SU-DHL-6 (cell line): ENCODE data around the gene GCHFR.

Source experiments
- H2AFZ ChIP-seq: fragments of 200-600 bp; sonication (generic); 2 replicates; pipeline ENCODE4 v1.6.1; 2014; ENCODE audit warnings: low read depth, mild to moderate bottlenecking, moderate library complexity, mixed read lengths, antibody characterized with exemption, low read length; ENCODE audit not compliant: severe bottlenecking
- H3F3A ChIP-seq: fragments of 200-600 bp; shearing (Covaris generic); 2 replicates; pipeline ENCODE4 v1.6.0; 2016; ENCODE audit warnings: antibody characterized with exemption, mild to moderate bottlenecking; ENCODE audit not compliant: insufficient read depth
- H3K27ac ChIP-seq: fragments of 200-600 bp; sonication (generic); 2 replicates; pipeline ENCODE4 v1.5.1; 2016; ENCODE audit warnings: low read depth, mild to moderate bottlenecking, low read length, moderate library complexity, mixed read lengths
- H3K27me3 ChIP-seq: fragments of 200-600 bp; sonication (generic), shearing (Covaris generic); 2 replicates; pipeline ENCODE4 v1.6.0; 2014; ENCODE audit warnings: mild to moderate bottlenecking, low read length
- H3K36me3 ChIP-seq: fragments of 200-600 bp; sonication (generic); 2 replicates; pipeline ENCODE4 v1.6.1; 2014; ENCODE audit warnings: mild to moderate bottlenecking, low read length, mixed read lengths
- H3K4me2 ChIP-seq: fragments of 300-600, 200-600 bp; shearing (Covaris generic), sonication (generic); 2 replicates; pipeline ENCODE4 v1.6.0; 2014; ENCODE audit warnings: low read length, low read depth, mild to moderate bottlenecking; ENCODE audit not compliant: poor library complexity, severe bottlenecking
- H3K4me3 ChIP-seq: fragments of 200-600 bp; sonication (generic); 2 replicates; pipeline ENCODE4 v1.5.1; 2014; ENCODE audit warnings: antibody characterized with exemption, low read length, mild to moderate bottlenecking, mixed read lengths; ENCODE audit not compliant: insufficient read depth, poor library complexity, severe bottlenecking
- H3K79me2 ChIP-seq: fragments of 200-600 bp; sonication (generic); 2 replicates; pipeline ENCODE4 v1.6.1; 2014; ENCODE audit warnings: mild to moderate bottlenecking, low read length, moderate library complexity; ENCODE audit not compliant: insufficient read depth
- H3K9ac ChIP-seq: fragments of 200-600 bp; sonication (generic); 2 replicates; pipeline ENCODE4 v1.7.0; 2014; ENCODE audit warnings: mild to moderate bottlenecking, low read length
- H3K9me2 ChIP-seq: fragments of 200-600 bp; sonication (generic); replicated peaks from 2 replicates; pipeline ENCODE4 v1.6.1; 2014; ENCODE audit warnings: low read length; ENCODE audit not compliant: insufficient read depth
- H3K9me3 ChIP-seq: fragments of 200-600 bp; sonication (generic); 2 replicates; pipeline ENCODE4 v1.6.1; 2014; ENCODE audit warnings: low read length, mixed read lengths; ENCODE audit not compliant: insufficient read depth
- H4K20me1 ChIP-seq: fragments of 200-600 bp; sonication (generic); 2 replicates; pipeline ENCODE4 v1.6.1; 2014; ENCODE audit warnings: low read depth, mild to moderate bottlenecking, antibody characterized with exemption, low read length, moderate library complexity, mixed read lengths
- EZH2phosphoT487 ChIP-seq: fragments of 200-600 bp; sonication (generic), shearing (Covaris generic); conservative IDR thresholded peaks from 2 replicates; pipeline ENCODE4 v1.6.1; 2018; ENCODE audit warnings: mild to moderate bottlenecking, antibody characterized with exemption, low read length, moderate library complexity, mixed read lengths
- TF ChIP-seq, protein P1 (sequence below): fragments of 200-600 bp; sonication (generic); IDR thresholded peaks from one replicate; pipeline ENCODE4 v1.5.1; 2017; ENCODE audit warnings: antibody characterized with exemption, mild to moderate bottlenecking, low read length, moderate library complexity; ENCODE audit not compliant: insufficient read depth, poor library complexity, severe bottlenecking

GCHFR gene

DNA sequence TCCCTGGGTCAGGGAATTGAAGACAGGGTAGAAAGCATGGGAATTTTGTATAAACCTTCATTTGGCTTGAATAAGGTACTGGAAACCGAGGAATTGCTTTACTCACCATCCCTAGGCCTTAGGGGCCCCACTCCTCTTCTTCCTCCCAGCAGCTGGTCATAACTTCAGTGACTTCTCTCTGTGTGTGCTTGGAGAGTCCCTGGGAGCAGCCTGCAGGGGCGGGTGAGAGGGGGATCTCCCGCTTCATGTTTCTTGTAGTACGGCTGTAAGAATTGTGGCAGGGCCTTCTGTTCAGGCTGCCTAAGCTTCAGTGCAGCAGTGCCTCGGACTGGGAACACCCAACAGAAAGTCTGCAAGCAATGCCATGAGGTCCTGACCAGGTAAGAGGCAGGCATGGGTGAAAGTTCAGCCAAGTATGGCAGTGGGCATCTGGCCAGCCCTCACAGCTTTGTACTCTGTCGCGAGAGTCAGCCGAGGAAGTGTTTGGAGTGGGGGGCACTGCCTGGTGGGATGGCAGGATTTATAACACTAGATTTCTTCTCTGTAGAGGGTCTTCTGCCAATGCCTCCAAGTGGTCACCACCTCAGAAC lies 45.1 kb downstream of the GCHFR start:
- Histone ChIP-seq H3K4me3 (no peak overlapping the region), H3K79me2 (peaks cover 25% of the 10 kb centered on the region), H3F3A (no peaks in the 10 kb centered on the region), H3K4me2 (peak overlapping the region; percentile 80), H4K20me1 (no peaks in the 10 kb centered on the region), H3K9me2 (no peaks in the 10 kb centered on the region), H2AFZ (no peak overlapping the region), H3K9me3 (no peaks in the 10 kb centered on the region), H3K36me3 (no peaks in the 10 kb centered on the region), H3K9ac (0 out of 2 replicates have a peak overlapping the region, but pooled peaks have one; percentile 98), H3K27me3 (no peaks in the 10 kb centered on the region), H3K27ac (no peak overlapping the region)
- TF ChIP-seq EZH2phosphoT487, result no peak
- TF ChIP-seq, protein P1, sequence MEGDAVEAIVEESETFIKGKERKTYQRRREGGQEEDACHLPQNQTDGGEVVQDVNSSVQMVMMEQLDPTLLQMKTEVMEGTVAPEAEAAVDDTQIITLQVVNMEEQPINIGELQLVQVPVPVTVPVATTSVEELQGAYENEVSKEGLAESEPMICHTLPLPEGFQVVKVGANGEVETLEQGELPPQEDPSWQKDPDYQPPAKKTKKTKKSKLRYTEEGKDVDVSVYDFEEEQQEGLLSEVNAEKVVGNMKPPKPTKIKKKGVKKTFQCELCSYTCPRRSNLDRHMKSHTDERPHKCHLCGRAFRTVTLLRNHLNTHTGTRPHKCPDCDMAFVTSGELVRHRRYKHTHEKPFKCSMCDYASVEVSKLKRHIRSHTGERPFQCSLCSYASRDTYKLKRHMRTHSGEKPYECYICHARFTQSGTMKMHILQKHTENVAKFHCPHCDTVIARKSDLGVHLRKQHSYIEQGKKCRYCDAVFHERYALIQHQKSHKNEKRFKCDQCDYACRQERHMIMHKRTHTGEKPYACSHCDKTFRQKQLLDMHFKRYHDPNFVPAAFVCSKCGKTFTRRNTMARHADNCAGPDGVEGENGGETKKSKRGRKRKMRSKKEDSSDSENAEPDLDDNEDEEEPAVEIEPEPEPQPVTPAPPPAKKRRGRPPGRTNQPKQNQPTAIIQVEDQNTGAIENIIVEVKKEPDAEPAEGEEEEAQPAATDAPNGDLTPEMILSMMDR, result no peak

- Histone ChIP-seq H3K9me3 (no peaks in the 10 kb centered on the region), H3F3A (no peaks in the 10 kb centered on the region), H3K27ac (no peak overlapping the region), H3K27me3 (no peaks in the 10 kb centered on the region), H3K9ac (no peak overlapping the region), H3K4me2 (no peak overlapping the region), H3K36me3 (no peaks in the 10 kb centered on the region), H2AFZ (no peak overlapping the region), H3K4me3 (no peak overlapping the region), H3K9me2 (no peaks in the 10 kb centered on the region), H4K20me1 (no peaks in the 10 kb centered on the region), H3K79me2 (0 out of 2 replicates have a peak, but pooled peaks cover 3% of the 10 kb centered on the region)
- TF ChIP-seq, protein P1, result no peak
- no peak for TF ChIP-seq EZH2phosphoT487
Measured at GRCh38 chr15:40812721-40813425, 49.0 kb downstream of the GCHFR start.

DNA sequence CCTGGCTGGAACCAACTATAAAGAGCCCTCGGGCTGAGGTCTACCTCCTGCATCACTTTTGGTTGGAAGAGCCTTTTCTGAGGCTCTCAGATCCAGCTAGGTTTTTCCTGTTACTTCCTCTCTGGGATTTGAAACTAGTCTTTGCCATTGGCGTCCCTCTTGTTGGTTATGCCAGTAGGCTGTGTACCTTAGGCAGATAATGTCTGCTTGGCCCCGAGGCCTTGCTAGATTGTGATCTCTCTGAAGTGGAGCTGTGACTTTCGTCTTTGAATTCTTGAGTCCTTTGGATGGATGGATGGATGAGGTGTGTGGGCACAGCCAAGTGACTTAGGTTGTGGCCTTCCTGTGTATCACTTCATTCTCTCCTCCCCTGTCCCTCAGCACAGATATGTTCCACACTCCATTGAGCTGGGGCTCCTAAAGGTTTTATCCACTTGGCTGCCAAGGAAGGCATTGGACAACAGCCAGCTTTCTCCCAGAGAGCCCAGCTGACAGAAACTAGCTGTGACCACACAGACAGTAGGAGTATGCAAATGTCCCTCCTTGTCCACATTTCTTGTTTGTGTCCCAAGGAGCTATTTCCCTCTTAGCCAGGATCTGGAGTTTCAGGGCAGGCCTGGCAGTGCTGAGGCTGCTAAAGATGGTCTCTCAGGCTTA lies 51.3 kb downstream of the GCHFR start:
- TF ChIP-seq, protein P1, result no peak
- TF ChIP-seq EZH2phosphoT487, result no peak

More for the DNA sequence above, 51.3 kb downstream of the GCHFR start:
- Histone ChIP-seq H4K20me1 (no peaks in the 10 kb centered on the region), H3K4me2 (no peak overlapping the region), H3K9me3 (no peaks in the 10 kb centered on the region), H3K27ac (no peak overlapping the region), H3K9ac (no peak overlapping the region), H3K79me2 (no peaks in the 10 kb centered on the region), H3K4me3 (no peak overlapping the region), H3K36me3 (no peaks in the 10 kb centered on the region), H3K9me2 (no peaks in the 10 kb centered on the region), H3K27me3 (no peaks in the 10 kb centered on the region), H3F3A (no peaks in the 10 kb centered on the region), H2AFZ (no peak overlapping the region)
